MCF 10A (cell line): ENCODE results near the gene FRS3. TPM values are rescaled to one million over a fixed set of nuclear protein-coding genes. Genes with fewer than 3 reads are reported as not detected.

Source experiments
- Bru-seq: library from RNA; stranded (reverse); fragments of 400-500 nt; gene quantifications from one replicate; lab custom pipeline; 2021; lab: Mats Ljungman, UMichigan
- BruChase-seq, 2 experiments: library from RNA; stranded (reverse); fragments of 400-500 nt; gene quantifications; one replicate each; lab custom pipeline; 2021; lab: Mats Ljungman, UMichigan
- BruUV-seq: library from RNA; stranded (reverse); fragments of 400-500 nt; replicated peaks from 2 replicates; lab custom pipeline; 2021; lab: Mats Ljungman, UMichigan
- CTCF ChIA-PET: fragments of 300-600 bp; sonication (Branson Sonifier 250); formaldehyde crosslinking; extraction: SDS; loops from one replicate; lab custom pipeline; 2021; ENCODE audit warnings: antibody characterized with exemption, inconsistent platforms; lab: Yijun Ruan, JAX
- POLR2A ChIA-PET: fragments of 300-600, 350-650 bp; sonication (Branson Sonifier 250); formaldehyde crosslinking; extraction: SDS; loops from one replicate; lab custom pipeline; 2020; ENCODE audit warnings: antibody characterized with exemption, inconsistent platforms; lab: Yijun Ruan, JAX
- DNase-seq: peaks from one replicate; pipeline ENCODE4 v3.0.0-alpha.2; 2018; ENCODE audit not compliant: unreplicated experiment
- H3K27ac Mint-ChIP-seq: one replicate; pipeline ENCODE4 v1.8.0; 2022; ENCODE audit warnings: mild to moderate bottlenecking, low read depth, mixed read lengths; ENCODE audit not compliant: unreplicated experiment
- H3K27me3 Mint-ChIP-seq: one replicate; pipeline ENCODE4 v1.8.0; 2022; ENCODE audit warnings: mixed read lengths; ENCODE audit not compliant: insufficient read depth, unreplicated experiment
- H3K36me3 Mint-ChIP-seq: one replicate; pipeline ENCODE4 v1.8.0; 2022; ENCODE audit warnings: mild to moderate bottlenecking, moderate library complexity, mixed read lengths; ENCODE audit not compliant: insufficient read depth, unreplicated experiment
- H3K4me1 Mint-ChIP-seq: one replicate; pipeline ENCODE4 v1.8.0; 2022; ENCODE audit warnings: mixed read lengths; ENCODE audit not compliant: insufficient read depth, unreplicated experiment
- H3K4me3 Mint-ChIP-seq: one replicate; pipeline ENCODE4 v1.8.0; 2022; ENCODE audit warnings: mild to moderate bottlenecking, moderate library complexity, mixed read lengths; ENCODE audit not compliant: unreplicated experiment
- H3K9me3 Mint-ChIP-seq: one replicate; pipeline ENCODE4 v1.8.0; 2022; ENCODE audit warnings: mixed read lengths; ENCODE audit not compliant: unreplicated experiment
- CTCF ChIP-seq: fragments of 200-600 bp; IDR thresholded peaks from one replicate; pipeline ENCODE4 v1.8.0; 2022; ENCODE audit warnings: antibody characterized with exemption, mild to moderate bottlenecking; ENCODE audit not compliant: unreplicated experiment
- intact Hi-C: fragments of 100-400 bp; cut with micrococcal nuclease; formaldehyde crosslinking; loops from 2 replicates; pipeline ENCODE4 v1.14.1; 2022
- long read RNA-seq: library from polyadenylated mRNA; stranded (forward); transcript quantifications from one replicate; pipeline ENCODE4 v2.0.0, GENCODE V29; 2022
- total RNA-seq: library from RNA; stranded (reverse); gene quantifications from 2 replicates; pipeline ENCODE4 v1.2.3, GENCODE V29; 2022

The FRS3 gene
- total RNA-seq (3.9 and 5.3 TPM in 2 replicates), Bru-seq, nascent RNA (percentile 42 among the genes with signal in this experiment), BruChase-seq, experiment 1, labeled RNA remaining after a 6-hour chase (percentile 41 among the genes with signal in this experiment), BruChase-seq, experiment 2, labeled RNA remaining after a 2-hour chase (percentile 44 among the genes with signal in this experiment)
- long read RNA-seq, partial matches to known transcripts, result 1 of 7 reads
- long read RNA-seq, other reads (novel, unspliced or antisense), result 3 of 7 reads

- intact Hi-C loops, result loop anchor here (1.0 to 10.0 kb wide), 4 partner anchors 98 to 435 kb away; partner anchors contain the start of gene MRPS10
- Mint-ChIP-seq H3K27ac (no peak within 1 kb of the TSS), H3K4me3 (peak within 1 kb of the TSS; percentile 90), H3K27me3 (no peaks in the 10 kb centered on the region), H3K4me1 (peaks cover 23% of the 10 kb centered on the region), H3K36me3 (peaks cover 12% of the 10 kb centered on the region), H3K9me3 (no peaks in the 10 kb centered on the region)
- CTCF ChIA-PET, result interaction anchor here (0.6 to 3.3 kb wide), 5 partner anchors 12 to 265 kb away, joined by 3 to 24 read pairs (median 4); no protein-coding TSS in a partner anchor
- POLR2A ChIA-PET, result interaction anchor here (0.5 to 2.1 kb wide), 7 partner anchors 8 to 266 kb away, joined by 3 to 18 read pairs (median 4); partner anchors contain the start of genes TFEB and TOMM6
- TF ChIP-seq CTCF, result peak; percentile 94
- DNase-seq, result peak; percentile 90
- no TSS peak for BruUV-seq
These were observed at the start of gene FRS3 for GRCh38 chr6:41779788-41780550. FRS3 (minus strand) TSS chr6:41779900; CDS start chr6:41776987, 2,913 bp downstream.

GRCh38 chr6:41826343-41827022 lies 46.8 kb upstream of the FRS3 start:
- H3K4me1 Mint-ChIP-seq, result no peaks in the 10 kb centered on the region
- DNase-seq, result no peak
- H3K9me3 Mint-ChIP-seq, result no peaks in the 10 kb centered on the region
- POLR2A ChIA-PET, result interaction anchor here (1.3 kb wide), 1 partner anchor 13 kb away, joined by 3 read pairs; no protein-coding TSS in a partner anchor
- TF ChIP-seq CTCF, result no peak
- no peak overlapping the region for H3K27ac Mint-ChIP-seq
- no peak overlapping the region for H3K4me3 Mint-ChIP-seq
- H3K36me3 Mint-ChIP-seq, result no peaks in the 10 kb centered on the region
- BruUV-seq, result no TSS peak
- CTCF ChIA-PET, result no interaction called here
- H3K27me3 Mint-ChIP-seq, result no peaks in the 10 kb centered on the region
- intact Hi-C loops, result no loop called here

- H3K9me3 Mint-ChIP-seq, result no peaks in the 10 kb centered on the region
- no peaks in the 10 kb centered on the region for H3K36me3 Mint-ChIP-seq
- ChIA-PET CTCF (interaction anchor here (0.6 to 2.1 kb wide), 3 partner anchors 17 to 33 kb away, joined by 4 to 6 read pairs (median 5); no protein-coding TSS in a partner anchor), POLR2A (interaction anchor here (0.6 to 1.3 kb wide), 4 partner anchors 10 to 1839 kb away, joined by 3 to 4 read pairs (median 3); partner anchors contain the start of gene BYSL)
- no peak for DNase-seq
- H3K27me3 Mint-ChIP-seq, result no peaks in the 10 kb centered on the region
- no peak overlapping the region for H3K27ac Mint-ChIP-seq
- BruUV-seq, result no TSS peak
- intact Hi-C loops, result no loop called here
- TF ChIP-seq CTCF, result no peak
- no peaks in the 10 kb centered on the region for H3K4me1 Mint-ChIP-seq
- no peak overlapping the region for H3K4me3 Mint-ChIP-seq
These were observed 45.2 kb upstream of the FRS3 start for GRCh38 chr6:41824571-41825569.
